ENCODE data around the gene NAV2. TPM values are rescaled to one million over a fixed set of nuclear protein-coding genes. Genes with fewer than 3 reads are reported as not detected.

The NAV2 gene
- total and polyA plus RNA-seq, 2 experiments from 2014 or later: 26.0 to 45.0 TPM

- Mint-ChIP-seq H3K9me3 (peaks cover 3% of the 10 kb centered on the region; the same call in 1 of the 3 replicates), H3K27me3 (ENCODE audit: insufficient read depth, low read depth, poor library complexity) (no peaks in the 10 kb centered on the region), H3K4me3 (no peak overlapping the region), H3K4me1 (peaks cover 35% of the 10 kb centered on the region), H3K36me3 (ENCODE audit: low read depth) (peaks cover 1% of the 10 kb centered on the region; the same call in 2 of the 3 replicates), H3K27ac (no peak overlapping the region)
- no peaks in the 10 kb centered on the region for H3K79me2 ChIP-seq (replicated peaks; ENCODE audit: insufficient read depth)
- H3K27ac ChIP-seq (ENCODE audit: low read depth): no peak overlapping the region
- H3F3A ChIP-seq (replicated peaks; ENCODE audit: low read depth): no peaks in the 10 kb centered on the region
- TF ChIP-seq EZH2phosphoT487 (IDR thresholded peaks at IDR 0.05; ENCODE audit: unreplicated experiment) (no peak), EZH2 (IDR thresholded peaks at IDR 0.05; ENCODE audit: low read depth, unreplicated experiment) (no peak), ZNF331 (CRISPR knock-in tag; IDR thresholded peaks at IDR 0.05; ENCODE audit: low read depth) (no peak), STAT1 (IDR thresholded peaks at IDR 0.05; ENCODE audit: unreplicated experiment) (no peak), NANOG (IDR thresholded peaks at IDR 0.05; ENCODE audit: borderline replicate concordance) (no peak), CTCF (conservative IDR thresholded peaks at IDR 0.05; ENCODE audit: low read depth in 2 of 2) (no peak), POLR2AphosphoS5 (IDR thresholded peaks at IDR 0.05; ENCODE audit: low read depth) (no peak), ETS1 (IDR thresholded peaks at IDR 0.05) (no peak), ZNF114 (CRISPR knock-in tag; IDR thresholded peaks at IDR 0.05) (no peak), ZNF462 (CRISPR knock-in tag; IDR thresholded peaks at IDR 0.05) (no peak), JUNB (IDR thresholded peaks at IDR 0.05; ENCODE audit: unreplicated experiment) (no peak), CREB1 (CRISPR knock-in tag; IDR thresholded peaks at IDR 0.05; ENCODE audit: low read depth) (no peak)
- H4K20me1 ChIP-seq (replicated peaks; ENCODE audit: insufficient read depth): no peaks in the 10 kb centered on the region; the same call in 1 of the 2 replicates
- DNase-seq (ENCODE audit: low spot score) (no peak), ATAC-seq (no peak)
- H2AFZ ChIP-seq: no peak overlapping the region
- no peaks in the 10 kb centered on the region for H3K27me3 ChIP-seq (ENCODE audit: insufficient read depth)
- peaks cover 41% of the 10 kb centered on the region for H3K4me1 ChIP-seq (ENCODE audit: insufficient read depth)
- H3K4me2 ChIP-seq: no peak overlapping the region
- H3K36me3 ChIP-seq (ENCODE audit: insufficient read depth): no peaks in the 10 kb centered on the region
- H3K9me2 ChIP-seq (ENCODE audit: insufficient read depth): peaks cover 21% of the 10 kb centered on the region
- no peak overlapping the region for H3K4me3 ChIP-seq
These were observed 38.4 kb downstream of the NAV2 start for GRCh38 chr11:19751055-19751454.

Measured in GM23338 (cell line).